ENCODE results near the gene AXIN1.
A peak's percentile ranks its signal among the peaks of the same experiment; 100 is the strongest.

Gene AXIN1

GRCh38 chr16:280991-281659 is 71.4 kb downstream of the AXIN1 start:
- no peak overlapping the region for H3K27ac Mint-ChIP-seq
- no peaks in the 10 kb centered on the region for H3K36me3 Mint-ChIP-seq (ENCODE audit: low read depth)

GRCh38 chr16:280552-280951 is 72.0 kb downstream of the AXIN1 start, which contains the start of gene ARHGDIG:
ARHGDIG (plus strand) TSS chr16:280591; CDS start chr16:280681, 90 bp downstream.
- peaks cover 6% of the 10 kb centered on the region for H3K4me1 Mint-ChIP-seq (ENCODE audit: low read depth)
- no peak within 1 kb of the TSS for H3K27ac Mint-ChIP-seq
- DNase-seq (ENCODE audit: low spot score) = no peak
- H3K36me3 Mint-ChIP-seq (ENCODE audit: low read depth) = no peaks in the 10 kb centered on the region
- H3K27me3 Mint-ChIP-seq (ENCODE audit: low read depth) = peaks cover 21% of the 10 kb centered on the region
- H3K4me3 Mint-ChIP-seq = no peak within 1 kb of the TSS
- H3K9me3 Mint-ChIP-seq = no peaks in the 10 kb centered on the region

More at GRCh38 chr16:280991-281659, 71.4 kb downstream of the AXIN1 start:
- H3K27me3 Mint-ChIP-seq (ENCODE audit: low read depth) = peaks cover 20% of the 10 kb centered on the region
- H3K4me1 Mint-ChIP-seq (ENCODE audit: low read depth) = peaks cover 6% of the 10 kb centered on the region
- no peak for DNase-seq (ENCODE audit: low spot score)
- H3K4me3 Mint-ChIP-seq = no peak overlapping the region
- no peaks in the 10 kb centered on the region for H3K9me3 Mint-ChIP-seq

GRCh38 chr16:280005-280460 is 72.5 kb downstream of the AXIN1 start:
- no peak for DNase-seq (ENCODE audit: low spot score)
- no peak overlapping the region for H3K27ac Mint-ChIP-seq
- H3K9me3 Mint-ChIP-seq = no peaks in the 10 kb centered on the region
- H3K4me3 Mint-ChIP-seq = no peak overlapping the region
- H3K4me1 Mint-ChIP-seq (ENCODE audit: low read depth) = peaks cover 6% of the 10 kb centered on the region
- no peaks in the 10 kb centered on the region for H3K36me3 Mint-ChIP-seq (ENCODE audit: low read depth)
- peaks cover 25% of the 10 kb centered on the region for H3K27me3 Mint-ChIP-seq (ENCODE audit: low read depth)

GRCh38 chr16:279531-279930 is 73.0 kb downstream of the AXIN1 start:
- Mint-ChIP-seq H3K9me3 (no peaks in the 10 kb centered on the region), H3K27ac (no peak overlapping the region), H3K4me1 (ENCODE audit: low read depth) (peaks cover 6% of the 10 kb centered on the region), H3K4me3 (no peak overlapping the region), H3K27me3 (ENCODE audit: low read depth) (peaks cover 26% of the 10 kb centered on the region), H3K36me3 (ENCODE audit: low read depth) (no peaks in the 10 kb centered on the region)
- no peak for DNase-seq (ENCODE audit: low spot score)

GRCh38 chr16:278863-279366 is 73.6 kb downstream of the AXIN1 start:
- no peaks in the 10 kb centered on the region for H3K9me3 Mint-ChIP-seq
- DNase-seq (ENCODE audit: low spot score) = peak; percentile 36
- peaks cover 26% of the 10 kb centered on the region for H3K27me3 Mint-ChIP-seq (ENCODE audit: low read depth)
- H3K4me3 Mint-ChIP-seq = no peak overlapping the region
- H3K36me3 Mint-ChIP-seq (ENCODE audit: low read depth) = no peaks in the 10 kb centered on the region
- H3K27ac Mint-ChIP-seq = no peak overlapping the region
- H3K4me1 Mint-ChIP-seq (ENCODE audit: low read depth) = peaks cover 6% of the 10 kb centered on the region

GRCh38 chr16:276426-277077 is 76.0 kb downstream of the AXIN1 start:
- no peak for DNase-seq (ENCODE audit: low spot score)
- H3K9me3 Mint-ChIP-seq = no peaks in the 10 kb centered on the region
- H3K27ac Mint-ChIP-seq = no peak overlapping the region
- H3K4me1 Mint-ChIP-seq (ENCODE audit: low read depth) = peaks cover 6% of the 10 kb centered on the region
- peaks cover 26% of the 10 kb centered on the region for H3K27me3 Mint-ChIP-seq (ENCODE audit: low read depth)
- H3K36me3 Mint-ChIP-seq (ENCODE audit: low read depth) = no peaks in the 10 kb centered on the region
- peak overlapping the region; percentile 52 for H3K4me3 Mint-ChIP-seq

- Mint-ChIP-seq H3K27me3 (ENCODE audit: low read depth) (peaks cover 23% of the 10 kb centered on the region), H3K4me1 (ENCODE audit: low read depth) (peaks cover 6% of the 10 kb centered on the region), H3K4me3 (peak within 1 kb of the TSS; percentile 52), H3K36me3 (ENCODE audit: low read depth) (no peaks in the 10 kb centered on the region), H3K27ac (no peak within 1 kb of the TSS), H3K9me3 (no peaks in the 10 kb centered on the region)
- DNase-seq (ENCODE audit: low spot score) = no peak
Observed at GRCh38 chr16:275786-276232, 76.7 kb downstream of the AXIN1 start, which contains the start of gene RGS11. RGS11 (minus strand) TSS chr16:275944; CDS start chr16:275911, 33 bp downstream.

GRCh38 chr16:275041-275641 is 77.4 kb downstream of the AXIN1 start:
- peaks cover 22% of the 10 kb centered on the region for H3K27me3 Mint-ChIP-seq (ENCODE audit: low read depth)
- H3K36me3 Mint-ChIP-seq (ENCODE audit: low read depth) = no peaks in the 10 kb centered on the region
- DNase-seq (ENCODE audit: low spot score) = no peak
- peaks cover 6% of the 10 kb centered on the region for H3K4me1 Mint-ChIP-seq (ENCODE audit: low read depth)
- no peak overlapping the region for H3K27ac Mint-ChIP-seq
- peak overlapping the region; percentile 52 for H3K4me3 Mint-ChIP-seq
- no peaks in the 10 kb centered on the region for H3K9me3 Mint-ChIP-seq

- Mint-ChIP-seq H3K36me3 (ENCODE audit: low read depth) (no peaks in the 10 kb centered on the region), H3K4me1 (ENCODE audit: low read depth) (peaks cover 1% of the 10 kb centered on the region), H3K4me3 (no peak overlapping the region), H3K27ac (no peak overlapping the region), H3K9me3 (no peaks in the 10 kb centered on the region), H3K27me3 (ENCODE audit: low read depth) (peaks cover 19% of the 10 kb centered on the region)
- no peak for DNase-seq (ENCODE audit: low spot score)
Observed at GRCh38 chr16:273547-274421, 78.7 kb downstream of the AXIN1 start.

GRCh38 chr16:272633-273546 is 79.6 kb downstream of the AXIN1 start:
- Mint-ChIP-seq H3K27ac (no peak overlapping the region), H3K4me1 (ENCODE audit: low read depth) (no peaks in the 10 kb centered on the region), H3K4me3 (no peak overlapping the region), H3K9me3 (no peaks in the 10 kb centered on the region), H3K36me3 (ENCODE audit: low read depth) (no peaks in the 10 kb centered on the region), H3K27me3 (ENCODE audit: low read depth) (peaks cover 19% of the 10 kb centered on the region)
- DNase-seq (ENCODE audit: low spot score) = no peak

- H3K27me3 Mint-ChIP-seq (ENCODE audit: low read depth) = peaks cover 4% of the 10 kb centered on the region
- H3K27ac Mint-ChIP-seq = no peak overlapping the region
- no peaks in the 10 kb centered on the region for H3K9me3 Mint-ChIP-seq
- DNase-seq (ENCODE audit: low spot score) = no peak
- H3K4me1 Mint-ChIP-seq (ENCODE audit: low read depth) = no peaks in the 10 kb centered on the region
- H3K4me3 Mint-ChIP-seq = no peak overlapping the region
- no peaks in the 10 kb centered on the region for H3K36me3 Mint-ChIP-seq (ENCODE audit: low read depth)
Observed at GRCh38 chr16:270381-271255, 81.9 kb downstream of the AXIN1 start.

Data from T-helper 2 cell treated with Interferon-gamma antibody and Interleukin-4, amounts not matched to agents 5 μg/mL and 100 μg/mL, for 36 hours (primary cell).